HG03432 (cell line): ENCODE data around the gene HSH2D.
"Not testable (repeated sequence)": the region's sequence is repeated elsewhere in the genome, so short reads cannot be mapped to it uniquely, and the experiment has no call there.

Source experiments
- ATAC-seq: cut with Tn5 transposase; IDR thresholded peaks from one replicate; pipeline ENCODE4 v1.9.1; 2021; ENCODE audit warnings: mild to moderate bottlenecking, moderate library complexity; ENCODE audit not compliant: unreplicated experiment

Gene HSH2D

DNA sequence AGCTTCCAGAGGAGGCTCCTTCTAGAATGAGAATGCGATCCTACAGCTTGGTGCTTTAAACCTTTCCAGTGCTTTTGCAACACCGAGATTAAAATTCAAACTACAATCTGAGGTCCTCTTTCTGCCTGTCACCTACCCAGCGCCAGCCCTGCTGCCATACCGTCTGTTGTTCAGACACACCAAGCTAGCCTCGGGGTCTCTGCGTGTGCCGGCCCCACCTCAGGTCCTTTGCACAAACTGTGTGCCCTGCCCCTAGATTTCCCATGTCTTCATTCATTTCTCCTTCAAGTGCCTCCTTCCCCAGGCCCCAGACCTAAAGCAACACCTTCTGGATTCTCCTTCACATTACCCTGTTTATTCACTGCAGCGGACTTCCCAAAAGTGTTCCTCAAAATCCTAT lies 11.1 kb downstream of the HSH2D start:
- no peak for ATAC-seq

DNA sequence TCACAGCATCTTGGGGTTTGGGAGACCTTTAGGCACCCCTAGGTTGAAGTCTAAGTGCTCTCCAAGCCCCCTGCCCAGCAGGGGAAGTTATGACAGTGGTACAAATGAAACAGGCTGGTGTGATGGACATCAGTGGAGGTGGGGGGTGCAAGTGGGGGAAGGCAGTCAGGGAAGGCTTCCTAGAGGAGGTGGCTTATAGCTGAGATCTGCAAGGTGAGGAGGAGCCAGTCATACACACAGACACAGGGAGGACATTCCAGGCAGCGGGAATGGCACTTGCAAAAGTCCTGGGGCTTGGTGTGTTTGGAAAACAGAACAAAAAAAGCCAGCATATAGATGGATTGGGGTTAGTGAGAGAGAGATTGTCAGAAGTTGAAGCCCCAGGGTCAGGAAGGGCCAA lies 11.6 kb downstream of the HSH2D start:
- ATAC-seq: no peak

DNA sequence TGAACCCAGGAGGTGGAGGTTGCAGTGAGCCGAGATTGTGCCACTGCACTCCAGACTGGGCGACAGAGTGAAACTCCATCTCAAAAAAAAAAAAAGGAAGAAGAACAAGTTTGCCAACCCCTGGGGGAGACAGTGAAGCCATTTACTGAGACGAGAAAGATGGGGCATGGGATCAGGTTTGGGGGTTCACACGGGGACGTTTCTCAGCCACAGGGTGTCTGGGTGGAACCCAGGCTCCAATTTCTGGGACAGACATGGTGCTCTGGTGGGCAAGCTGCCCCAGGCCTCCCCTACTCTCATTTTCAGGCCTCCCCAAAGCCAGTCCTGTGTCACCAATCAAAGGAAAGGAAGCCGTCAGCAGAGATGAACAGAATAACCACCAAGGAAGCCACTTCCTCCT lies 13.4 kb downstream of the HSH2D start:
- no peak for ATAC-seq

DNA sequence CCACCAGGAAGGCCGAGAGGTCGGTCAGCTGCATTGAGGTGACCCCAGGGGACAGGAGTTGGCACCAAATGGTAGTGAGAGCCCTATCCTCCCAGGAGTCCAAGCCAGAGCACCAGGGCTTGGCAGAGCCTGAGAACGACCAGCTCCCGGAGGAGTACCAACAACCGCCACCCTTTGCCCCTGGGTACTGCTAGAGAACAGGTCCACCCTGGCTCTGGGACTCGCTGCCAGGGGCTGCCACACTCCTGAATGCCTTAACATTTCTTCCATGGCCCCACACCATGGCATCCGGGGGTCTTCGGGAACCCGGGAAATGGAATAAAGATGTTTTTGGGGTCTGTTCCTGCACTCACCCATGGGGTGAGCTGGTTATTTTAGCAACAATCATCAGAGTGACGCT lies 14.1 kb downstream of the HSH2D start:
- no peak for ATAC-seq

DNA sequence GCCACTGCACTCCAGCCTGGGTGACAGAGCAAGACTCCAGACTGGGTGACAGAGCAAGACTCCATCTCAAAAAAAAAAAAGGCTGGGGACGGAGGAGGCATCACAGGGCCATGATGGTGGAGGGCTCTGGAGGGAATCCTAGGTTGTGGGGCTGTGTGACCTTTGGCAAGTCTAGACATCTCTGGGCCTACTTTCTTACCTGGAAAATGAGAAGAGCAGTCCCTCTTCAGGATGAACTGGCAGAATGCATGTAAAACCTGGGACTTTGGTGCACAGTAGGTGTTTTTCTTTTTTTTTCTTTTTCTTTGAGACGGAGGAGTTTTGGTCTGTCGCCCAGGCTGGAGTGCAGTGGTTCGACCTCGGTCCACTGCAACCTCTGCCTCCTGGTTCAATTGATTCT lies 16.2 kb downstream of the HSH2D start:
- no peak for ATAC-seq

DNA sequence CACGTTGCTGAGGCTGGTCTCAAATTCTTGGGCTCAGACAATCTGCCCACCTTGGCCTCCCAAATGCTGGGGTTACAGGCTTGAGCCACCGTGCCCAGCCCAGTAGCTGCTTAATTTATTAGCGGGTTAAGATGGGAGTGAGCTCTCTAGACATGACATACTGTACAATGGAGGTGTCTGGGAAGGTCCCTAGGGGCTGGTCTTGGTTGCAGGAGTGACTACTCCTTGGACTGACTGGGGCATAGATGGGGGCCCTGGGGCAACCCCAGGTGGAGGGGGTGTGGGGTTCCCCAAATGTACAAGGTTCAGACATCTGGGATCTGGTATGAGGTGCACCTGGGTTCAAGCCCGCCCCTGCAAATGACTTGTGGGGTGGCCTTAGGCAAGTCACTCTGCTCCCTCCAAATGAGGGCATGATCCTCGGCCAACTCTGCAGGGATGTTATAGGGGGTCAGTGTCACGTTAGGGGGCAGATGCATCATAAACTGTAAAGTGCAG lies 17.0 kb downstream of the HSH2D start:
- no peak for ATAC-seq

DNA sequence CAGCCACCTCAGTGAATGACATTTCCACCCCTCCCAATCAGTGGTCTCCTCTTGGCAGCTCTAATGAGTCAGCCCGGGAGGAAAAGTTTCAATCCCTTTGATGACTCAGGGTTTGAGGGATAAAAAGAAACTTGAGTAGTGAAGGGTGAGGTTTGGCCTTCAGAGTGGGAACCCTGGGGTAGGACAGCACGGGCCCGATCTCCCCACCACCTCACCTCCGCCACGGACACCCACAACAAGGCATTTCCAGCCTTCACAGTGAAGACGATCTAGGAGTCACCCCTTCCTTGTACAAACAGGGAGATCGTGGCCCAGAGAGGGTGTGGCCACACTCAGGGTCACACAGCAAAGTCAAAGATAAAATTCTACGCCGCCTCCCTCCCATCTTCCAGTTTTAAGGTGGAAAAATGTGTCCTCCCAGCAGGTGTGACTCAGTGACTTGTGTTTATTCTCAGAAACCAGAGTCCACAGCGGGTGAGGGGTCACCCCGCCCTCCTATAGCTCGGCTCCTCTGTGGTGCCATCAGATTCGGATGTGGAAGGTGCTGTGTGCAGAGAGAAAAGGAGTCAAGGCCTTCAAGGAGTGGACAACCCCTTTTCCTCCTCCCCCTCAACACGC lies 17.6 kb downstream of the HSH2D start:
- no peak for ATAC-seq

DNA sequence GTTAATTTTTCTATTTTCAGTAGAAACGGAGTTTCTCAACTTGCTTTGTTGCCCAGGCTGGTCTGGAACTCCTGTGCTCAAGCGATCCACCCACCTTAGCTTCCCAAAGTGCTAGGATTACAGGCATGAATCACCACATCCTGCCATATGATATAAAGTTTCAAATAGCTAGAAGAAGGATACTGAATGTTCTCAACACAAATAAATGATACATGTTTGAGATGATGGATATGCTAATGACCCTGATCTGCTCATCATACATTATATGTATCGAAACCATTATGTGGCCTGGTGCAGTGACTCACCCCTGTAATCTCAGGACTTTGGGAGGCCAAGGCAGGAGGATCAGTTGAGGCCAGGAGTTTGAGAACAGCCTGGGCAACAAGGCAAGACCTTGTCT lies 18.4 kb downstream of the HSH2D start:
- no peak for ATAC-seq

DNA sequence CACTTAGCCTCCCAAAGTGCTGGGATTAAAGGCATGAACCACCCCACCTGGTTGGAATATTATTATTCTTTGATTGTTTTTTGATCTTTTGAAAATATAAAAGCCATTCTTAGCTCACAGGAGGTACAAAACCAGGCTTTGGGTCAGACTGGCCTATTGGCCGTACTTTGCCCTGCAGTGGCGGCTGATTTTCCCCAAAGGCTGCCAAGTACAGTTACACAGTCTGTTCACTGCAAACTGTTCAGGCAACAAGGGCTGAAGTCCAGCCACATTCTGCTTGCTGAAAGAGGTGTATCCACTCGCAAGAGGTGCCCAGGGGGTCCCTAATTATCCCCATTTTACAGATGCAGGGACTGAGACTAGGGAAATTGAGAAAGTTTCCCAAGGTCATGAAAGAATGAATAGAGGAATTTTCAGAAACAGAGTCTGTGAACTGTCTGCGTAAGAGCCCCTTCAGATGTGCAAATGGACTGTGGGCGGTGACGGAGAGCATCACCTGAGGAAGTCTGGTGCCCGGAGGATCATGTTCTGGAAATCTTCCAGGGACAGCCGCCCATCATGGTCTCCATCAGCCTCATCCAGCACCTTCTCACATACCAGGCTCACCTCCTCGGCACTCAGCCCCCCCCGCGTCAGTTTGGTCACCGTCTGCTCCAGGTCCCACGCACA lies 20.9 kb downstream of the HSH2D start:
- no peak for ATAC-seq

DNA sequence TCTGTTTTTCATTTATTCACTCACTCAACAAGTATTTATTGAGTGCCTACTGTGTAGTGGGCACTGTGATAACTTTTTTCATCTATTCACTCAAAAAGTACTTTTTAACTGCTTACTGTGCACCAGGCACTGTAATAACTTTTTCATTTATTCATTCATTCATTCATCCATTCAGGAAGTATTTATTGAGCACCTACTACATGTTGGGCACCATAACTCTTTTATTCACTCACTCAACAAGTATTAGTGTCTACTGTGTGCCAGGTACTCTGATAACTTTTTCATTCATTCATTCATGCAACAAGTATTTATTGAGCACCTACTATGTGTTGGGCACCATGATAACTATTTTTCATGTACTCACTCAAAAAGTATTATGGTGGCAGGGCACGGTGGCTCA lies 22.9 kb downstream of the HSH2D start:
- no peak for ATAC-seq

DNA sequence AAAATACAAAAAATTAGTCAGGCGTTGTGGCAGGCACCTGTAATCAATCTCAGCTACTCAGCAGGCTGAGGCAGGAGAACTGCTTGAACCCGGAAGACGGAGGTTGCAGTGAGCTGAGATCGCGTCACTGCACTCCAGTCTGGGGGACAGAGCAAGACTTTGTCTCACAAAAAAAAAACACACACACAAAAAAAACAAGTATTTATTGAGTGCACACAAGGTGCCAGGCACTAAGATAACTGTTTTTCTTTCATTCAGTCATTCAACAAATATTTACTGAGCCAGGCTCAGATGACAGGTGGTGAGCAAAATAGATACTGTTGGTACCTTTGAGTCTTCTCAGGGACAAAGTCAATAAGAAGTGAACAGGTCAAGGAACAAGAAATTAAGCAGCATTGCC lies 23.6 kb downstream of the HSH2D start:
- no peak for ATAC-seq

DNA sequence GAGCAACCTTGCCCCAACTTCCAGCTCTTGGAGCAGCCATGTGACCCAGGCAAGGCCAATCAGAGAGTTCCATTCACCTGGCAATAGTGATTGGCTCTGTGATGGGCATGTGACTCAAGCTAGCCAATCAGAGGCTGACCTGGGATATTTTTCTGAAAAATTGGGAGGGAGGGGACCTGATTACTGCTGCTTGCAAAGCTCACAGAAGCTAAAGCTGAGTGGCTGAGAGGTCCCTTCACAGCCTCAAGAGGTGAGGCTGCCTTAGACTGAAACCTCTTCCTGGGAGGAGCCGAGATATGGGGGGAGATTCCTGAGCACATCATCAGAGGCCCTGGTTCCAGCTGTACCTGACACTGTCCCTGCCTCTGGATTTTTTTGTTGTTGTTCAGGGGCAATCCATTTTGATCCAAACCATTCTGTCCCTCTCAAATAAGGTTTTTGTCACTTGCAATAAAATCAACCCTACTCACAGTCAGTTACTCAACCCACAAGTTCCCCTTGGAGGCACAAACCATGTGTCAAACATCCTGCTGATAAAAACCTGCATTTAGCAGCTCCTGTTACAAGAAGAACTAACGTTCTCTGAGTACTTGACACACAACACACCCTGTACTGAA lies 25.1 kb downstream of the HSH2D start:
- ATAC-seq: no peak

DNA sequence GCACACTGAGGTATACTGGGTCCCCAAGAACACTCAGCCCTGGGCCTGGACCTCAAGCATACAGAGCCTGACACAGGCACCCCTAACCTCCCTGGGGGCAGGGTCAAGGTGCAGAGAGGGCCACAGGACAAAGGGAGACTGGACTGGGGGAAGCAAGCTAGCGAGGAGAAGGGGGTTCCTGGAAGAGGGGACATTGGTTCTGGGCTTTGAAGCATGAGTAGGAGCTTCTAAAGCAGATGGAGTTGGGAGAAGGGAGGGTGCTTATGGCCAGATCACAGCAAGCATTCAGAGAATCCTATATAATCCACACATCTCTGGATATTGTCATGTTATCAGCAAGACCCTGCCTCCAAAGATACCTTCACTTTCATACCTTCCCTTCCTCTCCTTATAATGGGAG lies 26.6 kb downstream of the HSH2D start:
- ATAC-seq: no peak

DNA sequence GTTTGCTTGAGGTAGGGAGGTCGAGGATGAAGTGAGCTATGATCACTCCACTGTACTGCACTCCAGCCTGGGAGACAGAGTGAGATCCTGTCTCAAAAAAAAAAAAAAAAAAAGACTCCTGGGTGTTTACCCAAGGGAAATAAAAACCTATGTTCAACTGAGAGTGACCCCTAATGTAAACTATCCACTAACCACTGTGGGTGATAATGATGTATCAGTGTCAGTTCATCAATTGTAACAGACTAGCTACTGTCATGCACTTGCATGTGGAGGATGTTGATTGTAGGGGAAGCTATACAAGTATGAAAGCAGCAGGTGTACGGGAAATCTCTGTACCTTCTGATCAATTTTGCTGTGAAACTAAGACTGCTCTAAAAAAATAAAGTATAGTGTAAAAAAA lies 32.5 kb downstream of the HSH2D start:
- ATAC-seq: no peak

DNA sequence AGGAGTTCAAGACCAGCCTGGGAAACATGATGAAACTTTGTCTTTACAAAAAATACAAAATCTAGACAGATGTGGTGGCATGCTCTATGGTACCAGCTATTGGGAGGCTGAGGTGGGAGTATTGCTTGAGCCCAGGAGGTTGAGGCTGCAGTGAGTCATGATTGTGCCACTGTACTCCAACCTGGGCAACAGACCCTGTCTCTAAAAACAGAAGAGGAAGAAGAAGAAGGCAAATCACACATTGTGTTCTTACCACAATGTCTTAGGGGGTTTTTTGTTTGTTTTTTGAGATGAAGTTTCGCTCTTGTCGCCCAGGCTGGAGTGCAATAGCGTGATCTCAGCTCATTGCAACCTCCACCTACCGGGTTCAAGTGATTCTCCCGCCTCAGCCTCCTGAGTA lies 35.4 kb downstream of the HSH2D start:
- ATAC-seq: not testable (repeated sequence)

DNA sequence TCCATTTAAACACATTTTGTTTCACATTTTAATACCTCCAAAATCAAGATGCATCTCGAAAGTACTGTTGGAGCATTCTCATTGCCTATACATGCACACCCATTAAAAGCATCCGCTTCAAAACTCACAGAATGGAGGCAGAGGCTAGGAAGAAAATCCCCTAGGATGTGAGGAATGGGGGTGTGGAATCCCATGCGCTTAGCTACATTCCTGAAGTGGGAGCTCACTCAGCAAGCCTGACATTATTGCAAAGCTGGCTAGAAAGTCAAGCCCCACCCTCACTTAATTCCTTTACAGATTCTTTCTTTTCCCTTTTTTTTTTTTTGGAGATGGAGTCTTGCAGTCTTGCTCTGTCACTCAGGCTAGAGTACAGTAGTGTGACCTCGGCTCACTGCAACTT lies 37.1 kb downstream of the HSH2D start:
- no peak for ATAC-seq

DNA sequence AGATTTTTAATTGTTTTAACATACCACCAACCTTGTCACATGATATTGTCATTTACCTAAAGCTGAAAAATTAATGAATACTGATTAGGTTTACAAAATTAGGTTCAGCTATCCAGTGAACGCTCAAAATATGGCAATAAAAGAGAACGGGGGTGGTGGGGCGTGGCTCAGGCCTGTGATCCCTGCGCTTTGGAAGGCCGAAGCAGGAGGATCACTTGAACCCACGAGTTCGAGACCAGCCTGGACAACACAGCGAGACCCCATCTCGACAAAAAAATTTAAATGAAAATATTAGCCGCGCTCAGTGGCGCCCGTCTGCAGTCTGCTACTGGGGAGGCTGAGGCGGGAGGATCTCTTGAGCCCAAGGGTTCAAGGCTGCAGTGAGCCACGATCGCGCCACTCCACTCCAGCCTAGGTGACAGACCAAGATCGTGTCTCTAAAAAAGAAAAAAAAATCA lies 41.2 kb downstream of the HSH2D start:
- ATAC-seq: no peak

DNA sequence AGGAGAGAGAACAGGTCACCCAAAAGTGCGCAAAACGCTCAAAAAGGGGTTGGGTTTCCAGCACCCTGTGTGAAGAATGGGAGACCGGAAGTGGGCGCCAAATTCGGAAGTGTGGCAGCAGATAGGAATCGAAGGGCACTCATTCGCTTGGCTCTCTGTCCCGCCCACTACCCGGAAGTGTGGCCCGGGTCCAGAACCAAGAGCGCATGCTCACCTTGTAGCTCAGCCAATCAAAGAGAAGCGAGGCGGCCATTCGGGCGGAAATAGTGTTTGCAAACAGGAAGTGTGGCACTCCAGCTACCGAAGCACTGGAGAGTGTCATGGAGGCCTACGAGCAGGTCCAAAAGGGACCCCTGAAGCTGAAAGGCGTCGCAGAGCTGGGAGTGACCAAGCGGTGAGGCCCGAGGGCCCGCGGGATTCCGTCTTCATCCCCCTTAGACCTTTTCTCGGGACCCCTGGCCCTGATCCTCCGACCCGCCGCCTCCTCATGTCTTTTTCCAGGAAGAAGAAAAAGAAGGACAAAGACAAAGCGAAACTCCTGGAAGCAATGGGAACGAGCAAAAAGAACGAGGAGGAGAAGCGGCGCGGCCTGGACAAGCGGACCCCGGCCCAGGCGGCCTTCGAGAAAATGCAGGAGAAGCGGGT lies 41.8 kb downstream of the HSH2D start, which contains the start of gene FAM32A:
TSS of gene FAM32A (plus strand) at position 288 of the 645 bp plus-strand sequence. CDS start at position 321, 33 bp downstream.
- peak; percentile 83 for ATAC-seq

DNA sequence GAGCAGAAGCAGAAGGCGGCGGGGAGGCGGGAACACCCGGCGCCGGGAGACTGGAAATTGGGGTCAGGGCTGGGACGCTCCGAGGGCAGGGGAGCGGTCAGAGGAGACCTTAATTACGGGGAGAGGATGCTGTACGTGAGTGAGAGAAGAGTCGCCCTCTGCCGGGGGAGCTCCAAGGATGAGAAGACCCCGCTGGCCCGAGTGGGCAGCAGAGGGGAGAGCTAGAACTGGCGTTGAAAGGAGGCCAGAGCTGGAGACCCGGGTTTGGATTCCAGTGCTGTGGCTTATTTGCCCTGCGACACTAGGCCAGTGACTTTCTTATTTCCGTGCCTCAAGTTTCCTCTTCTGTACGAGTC lies 42.3 kb downstream of the HSH2D start:
- ATAC-seq: peak; percentile 30

DNA sequence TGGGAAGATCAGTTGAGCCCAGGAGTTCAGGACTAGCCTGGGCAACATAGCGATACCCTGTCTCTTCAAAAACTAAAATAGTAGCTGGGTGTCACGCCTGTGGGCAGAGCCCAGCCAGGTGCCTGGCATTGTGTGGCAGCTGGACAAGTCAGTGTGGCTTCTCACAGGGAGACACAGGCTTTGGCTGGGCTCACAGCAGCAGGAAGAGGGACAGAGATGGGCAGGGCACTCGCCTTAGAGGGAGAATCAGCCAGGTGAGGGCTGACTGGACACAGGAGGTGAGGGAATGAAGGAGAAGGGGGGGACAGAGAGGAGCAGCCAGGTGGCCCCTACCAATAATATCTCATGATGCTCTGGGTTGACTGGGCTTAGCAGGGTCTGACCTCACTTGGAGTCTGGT lies 45.0 kb downstream of the HSH2D start:
- ATAC-seq: no peak

DNA sequence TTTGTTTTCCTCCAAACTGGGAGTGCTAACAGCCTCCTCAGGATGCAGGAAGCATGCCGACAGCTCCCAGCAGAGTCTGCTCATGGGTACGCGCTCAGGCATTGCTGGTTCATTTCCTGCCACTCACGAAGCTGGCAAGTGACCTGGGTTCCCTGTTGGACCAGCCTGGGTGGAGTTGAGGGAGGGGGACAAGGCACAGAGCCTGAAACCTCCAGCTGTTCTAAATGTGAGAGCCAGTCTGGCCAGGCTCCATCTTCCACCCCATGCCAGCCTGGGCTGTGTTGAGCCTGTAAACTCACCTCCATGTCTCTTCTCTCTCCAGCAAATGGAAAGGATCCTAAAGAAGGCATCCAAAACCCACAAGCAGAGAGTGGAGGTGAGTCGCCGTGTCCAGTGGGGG lies 46.7 kb downstream of the HSH2D start:
- no peak for ATAC-seq

DNA sequence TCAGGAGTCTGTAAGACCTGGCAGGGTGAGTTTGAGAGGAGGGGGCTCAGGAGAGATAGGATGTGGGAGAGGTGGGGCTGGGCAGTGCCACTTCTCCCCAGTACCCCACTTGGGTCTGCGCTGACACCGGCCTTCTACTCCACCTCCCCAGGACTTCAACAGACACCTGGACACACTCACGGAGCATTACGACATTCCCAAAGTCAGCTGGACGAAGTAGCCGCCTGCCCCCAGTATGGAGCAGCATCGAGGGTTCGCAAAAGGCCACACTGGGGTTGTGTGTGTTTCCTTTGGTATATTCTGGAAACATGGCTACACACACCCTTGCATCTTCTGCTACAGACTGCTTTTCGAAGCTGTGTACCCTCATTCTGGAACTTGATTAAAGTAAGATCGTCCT lies 47.3 kb downstream of the HSH2D start:
- no peak for ATAC-seq
